IMR-90 (cell line): ENCODE results near the gene FAM53C. TPM values are rescaled to one million over a fixed set of nuclear protein-coding genes. Genes with fewer than 3 reads are reported as not detected.

Experiments
- ATAC-seq: fragments of 200-7000 bp; cut with Tn5 transposase; 2 replicates; pipeline ENCODE4 v1.9.1; 2020; ENCODE audit warnings: low read depth, mild to moderate bottlenecking, moderate library complexity
- BruUV-seq: library from RNA; stranded (reverse); fragments of 400-500 nt; replicated peaks from 2 replicates; lab custom pipeline; 2021; lab: Mats Ljungman, UMichigan
- CTCF ChIA-PET: fragments of 300-600 bp; formaldehyde crosslinking; extraction: SDS; loops from one replicate; lab custom pipeline; 2021; ENCODE audit warnings: antibody characterized with exemption; lab: Yijun Ruan, JAX
- POLR2A ChIA-PET: fragments of 300-600 bp; sonication (Branson Sonifier 250); formaldehyde crosslinking; loops from one replicate; lab custom pipeline; 2022; ENCODE audit warnings: antibody characterized with exemption; ENCODE audit not compliant: unreplicated experiment; lab: Charles Lee
- DNase-seq: peaks from one replicate; pipeline ENCODE4 v3.0.0; 2013
- H2AFZ ChIP-seq: replicated peaks from 2 replicates; pipeline ENCODE3; 2013; ENCODE audit warnings: low read length, mild to moderate bottlenecking; ENCODE audit not compliant: poor library complexity
- H2AK5ac ChIP-seq: 2 replicates; pipeline ENCODE4 v1.6.1; 2013; ENCODE audit warnings: low read depth, low read length, inconsistent platforms
- H2AK9ac ChIP-seq: replicated peaks from 2 replicates; pipeline ENCODE3; 2013; ENCODE audit warnings: mild to moderate bottlenecking, low read depth, low read length, moderate library complexity; ENCODE audit not compliant: poor library complexity
- H2BK120ac ChIP-seq: 2 replicates; pipeline ENCODE4 v1.6.1; 2013; ENCODE audit warnings: low read depth, low read length, inconsistent platforms
- H2BK15ac ChIP-seq: 3 replicates; pipeline ENCODE4 v1.6.1; 2013; ENCODE audit warnings: low read depth, low read length, inconsistent platforms
- H2BK20ac ChIP-seq: 2 replicates; pipeline ENCODE4 v1.6.1; 2013; ENCODE audit warnings: low read depth, mild to moderate bottlenecking, inconsistent platforms, low read length, moderate library complexity
- H2BK5ac ChIP-seq: 2 replicates; pipeline ENCODE4 v1.6.1; 2013; ENCODE audit warnings: mild to moderate bottlenecking, low read depth, low read length, inconsistent platforms; ENCODE audit not compliant: poor library complexity, severe bottlenecking
- H3K14ac ChIP-seq: replicated peaks from 2 replicates; pipeline ENCODE4 v1.6.1; 2013; ENCODE audit warnings: low read depth, low read length, inconsistent platforms
- H3K18ac ChIP-seq: 2 replicates; pipeline ENCODE4 v1.6.1; 2013; ENCODE audit warnings: low read depth, low read length, control low read depth
- H3K23ac ChIP-seq: 2 replicates; pipeline ENCODE4 v1.6.1; 2013; ENCODE audit warnings: low read depth, low read length, inconsistent platforms
- H3K27ac ChIP-seq: 2 replicates; pipeline ENCODE4 v1.5.1; 2013; ENCODE audit warnings: mild to moderate bottlenecking, control low read depth, low read length; ENCODE audit not compliant: insufficient read depth
- H3K27me3 ChIP-seq: 2 replicates; pipeline ENCODE4 v1.6.1; 2013; ENCODE audit warnings: low read length; ENCODE audit not compliant: control insufficient read depth, insufficient read depth
- H3K36me3 ChIP-seq: 2 replicates; pipeline ENCODE4 v1.6.1; 2013; ENCODE audit warnings: low read length, mixed read lengths; ENCODE audit not compliant: control insufficient read depth, insufficient read depth
- H3K4ac ChIP-seq: 2 replicates; pipeline ENCODE4 v1.6.1; 2013; ENCODE audit warnings: low read depth, low read length, inconsistent platforms
- H3K4me1 ChIP-seq: 2 replicates; pipeline ENCODE4 v1.6.1; 2013; ENCODE audit warnings: low read length, mixed read lengths; ENCODE audit not compliant: control insufficient read depth, insufficient read depth
- H3K4me2 ChIP-seq: 2 replicates; pipeline ENCODE4 v1.6.1; 2013; ENCODE audit warnings: low read depth, mild to moderate bottlenecking, control low read depth, low read length, moderate library complexity
- H3K4me3 ChIP-seq: 2 replicates; pipeline ENCODE4 v1.5.1; 2013; ENCODE audit warnings: low read depth, mild to moderate bottlenecking, control low read depth, low read length, moderate library complexity; ENCODE audit not compliant: insufficient read depth
- H3K56ac ChIP-seq: 2 replicates; pipeline ENCODE4 v1.6.1; 2013; ENCODE audit warnings: low read length, inconsistent platforms; ENCODE audit not compliant: insufficient read depth; ENCODE audit errors: extremely low read depth
- H3K79me1 ChIP-seq, 2 experiments: 2 replicates each; pipeline ENCODE4 v1.6.1; 2013; ENCODE audit warnings: low read length in 2 of 2, inconsistent platforms in 1 of 2, low read depth in 1 of 2
- H3K9ac ChIP-seq: 2 replicates; pipeline ENCODE4 v1.6.1; 2013; ENCODE audit warnings: low read depth, low read length, control low read depth
- H3K9me1 ChIP-seq: 2 replicates; pipeline ENCODE4 v1.6.1; 2013; ENCODE audit warnings: low read length, inconsistent platforms; ENCODE audit not compliant: insufficient read depth
- H3K9me3 ChIP-seq: 2 replicates; pipeline ENCODE4 v1.6.1; 2013; ENCODE audit warnings: low read length; ENCODE audit not compliant: control insufficient read depth, insufficient read depth
- H4K20me1 ChIP-seq: 2 replicates; pipeline ENCODE4 v1.6.1; 2013; ENCODE audit warnings: low read length, inconsistent platforms; ENCODE audit not compliant: insufficient read depth
- H4K5ac ChIP-seq: 2 replicates; pipeline ENCODE4 v1.6.1; 2013; ENCODE audit warnings: mild to moderate bottlenecking, low read depth, low read length, control low read depth
- H4K8ac ChIP-seq, 2 experiments: 2 replicates each; pipeline ENCODE4 v1.6.1; 2013; ENCODE audit warnings: low read depth in 2 of 2, low read length in 2 of 2, control low read depth in 1 of 2, inconsistent platforms in 1 of 2
- H4K91ac ChIP-seq: 2 replicates; pipeline ENCODE4 v1.6.1; 2013; ENCODE audit warnings: low read depth, low read length, inconsistent platforms; ENCODE audit not compliant: insufficient read depth
- BHLHE40 ChIP-seq: fragments of 150-350 bp; IDR thresholded peaks from 2 replicates; pipeline ENCODE4 v1.6.1; 2016; ENCODE audit warnings: mild to moderate bottlenecking, low read depth, low read length
- CEBPB ChIP-seq: IDR thresholded peaks from 2 replicates; pipeline ENCODE4 v1.6.1; 2012; ENCODE audit warnings: low read depth, low read length, improper control_type of control experiment
- CHD1 ChIP-seq: IDR thresholded peaks from 2 replicates; pipeline ENCODE4 v1.6.1; 2012; ENCODE audit warnings: low read depth, low read length, improper control_type of control experiment
- FOS ChIP-seq: fragments of 150-350 bp; IDR thresholded peaks from 2 replicates; pipeline ENCODE4 v1.6.1; 2016; ENCODE audit warnings: low read depth, low read length
- MAFK ChIP-seq: IDR thresholded peaks from 2 replicates; pipeline ENCODE4 v1.6.1; 2012; ENCODE audit warnings: low read depth, low read length, improper control_type of control experiment
- MAZ ChIP-seq: IDR thresholded peaks from 2 replicates; pipeline ENCODE4 v1.6.1; 2012; ENCODE audit warnings: low read depth, mild to moderate bottlenecking, low read length, improper control_type of control experiment, moderate library complexity, borderline replicate concordance
- MXI1 ChIP-seq: IDR thresholded peaks from 2 replicates; pipeline ENCODE4 v1.6.1; 2012; ENCODE audit warnings: low read depth, mild to moderate bottlenecking, low read length, moderate library complexity, borderline replicate concordance
- NFE2L2 ChIP-seq: fragments of 150-350 bp; IDR thresholded peaks from 2 replicates; pipeline ENCODE4 v1.6.1; 2016; ENCODE audit warnings: low read depth, mild to moderate bottlenecking, low read length
- POLR2A ChIP-seq: IDR thresholded peaks from 2 replicates; pipeline ENCODE4 v1.6.1; 2012; ENCODE audit warnings: mild to moderate bottlenecking, low read depth, low read length
- RAD21 ChIP-seq: IDR thresholded peaks from 2 replicates; pipeline ENCODE4 v1.6.1; 2012; ENCODE audit warnings: low read length, improper control_type of control experiment
- RCOR1 ChIP-seq: IDR thresholded peaks from 2 replicates; pipeline ENCODE4 v1.6.1; 2012; ENCODE audit warnings: mild to moderate bottlenecking, low read length, improper control_type of control experiment; ENCODE audit not compliant: insufficient replicate concordance
- RFX5 ChIP-seq: IDR thresholded peaks from 2 replicates; pipeline ENCODE4 v1.8.0; 2012; ENCODE audit warnings: low read depth, mild to moderate bottlenecking, low read length, moderate library complexity
- SMC3 ChIP-seq: fragments of 150-350 bp; IDR thresholded peaks from 2 replicates; pipeline ENCODE4 v1.6.1; 2016; ENCODE audit warnings: low read depth, mild to moderate bottlenecking, antibody characterized with exemption, low read length, moderate library complexity
- WGBS, 2 experiments: methylation state at CpG; one replicate each; pipeline versions ENCODE4 v1.1.5 to v1.1.7; 2013; ENCODE audit warnings: missing lambda C conversion rate in 2 of 2; ENCODE audit not compliant: insufficient read length in 1 of 2; ENCODE audit errors: extremely low coverage in 2 of 2; 5-methylcytosine and 5-hydroxymethylcytosine counted together
- dilution Hi-C: fragments of 300-500 bp; cut with HindIII; formaldehyde crosslinking; loops from one replicate; pipeline ENCODE4 v1.14.3; 2018; ENCODE audit warnings: low sequenced_read_pairs; ENCODE audit not compliant: unreplicated experiment
- in situ Hi-C: fragments of 300-500 bp; cut with MboI; formaldehyde crosslinking; loops from 3 replicates; pipeline ENCODE4 v1.14.3; 2019; ENCODE audit warnings: low sequenced_read_pairs, inconsistent platforms, mixed read lengths
- intact Hi-C: fragments of 100-400 bp; cut with micrococcal nuclease; formaldehyde crosslinking; loops from 2 replicates; pipeline ENCODE4 v1.10.0; 2022
- polyA plus RNA-seq, 3 experiments: library from polyadenylated mRNA; depleted of rRNA; stranded (reverse); fragments of >200 nt; gene quantifications; 2 replicates each; pipeline ENCODE4 v1.2.3, GENCODE V29; 2012; ENCODE audit warnings: low replicate concordance in 1 of 3
- total RNA-seq: library from RNA; depleted of rRNA; stranded (reverse); fragments of >200 nt; gene quantifications from 2 replicates; pipeline ENCODE4 v1.2.3, GENCODE V29; 2012
- TF ChIP-seq, protein P1 (sequence below): conservative IDR thresholded peaks from 2 replicates; pipeline ENCODE4 v1.5.1; 2012; ENCODE audit warnings: mild to moderate bottlenecking, low read depth, low read length, improper control_type of control experiment
- TF ChIP-seq, protein P2 (sequence below): fragments of 150-350 bp; IDR thresholded peaks from 2 replicates; pipeline ENCODE4 v1.6.1; 2016; ENCODE audit warnings: low read depth, mild to moderate bottlenecking, low read length, moderate library complexity, borderline replicate concordance
- TF ChIP-seq, protein P3 (sequence below): fragments of 150-350 bp; IDR thresholded peaks from 2 replicates; pipeline ENCODE4 v1.6.1; 2017; ENCODE audit warnings: mild to moderate bottlenecking, antibody characterized with exemption, low read length, low read depth

FAM53C gene
- total and polyA plus RNA-seq, 2 of the 4 experiments (the other 2 are of a cell fraction): 21.5 to 25.6 TPM

DNA sequence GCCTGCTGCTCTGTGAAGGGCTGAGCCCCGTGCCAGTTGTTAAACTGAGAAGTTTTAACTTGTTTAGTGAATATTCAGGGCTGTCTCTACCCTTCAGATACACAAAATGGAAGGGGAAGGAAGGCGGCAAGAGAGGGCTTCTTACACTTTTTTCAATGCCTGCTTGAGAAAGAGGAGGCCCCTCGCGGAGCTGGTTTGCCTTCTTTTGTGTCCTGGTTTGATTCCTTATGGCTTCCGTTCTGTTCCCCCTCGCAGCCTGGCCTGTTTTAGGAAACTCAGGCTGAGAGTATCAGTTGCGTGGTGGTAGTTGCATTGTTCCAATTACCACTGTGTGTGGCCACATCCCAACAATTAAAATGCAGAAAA lies 1.0 kb downstream of the FAM53C start:
- H3K23ac ChIP-seq: peak overlapping the region; percentile 90
- peak overlapping the region; percentile 70; the same call in 1 of the 2 replicates for H4K91ac ChIP-seq
- H4K5ac ChIP-seq: no peak overlapping the region; the same call in 1 of the 2 replicates
- H3K9me1 ChIP-seq: peaks cover 15% of the 10 kb centered on the region
- peak overlapping the region; percentile 94 for H3K4ac ChIP-seq
- ChIA-PET POLR2A (interaction anchor here (1.0 kb wide), 1 partner anchor 10 kb away, joined by 7 read pairs; no protein-coding TSS in a partner anchor), CTCF (interaction anchor here (1.0 to 1.7 kb wide), 2 partner anchors 13 to 14 kb away, joined by 4 to 7 read pairs; partner anchors contain the start of gene KDM3B)
- BruUV-seq: TSS peak; percentile 56
- H3K9me3 ChIP-seq: no peaks in the 10 kb centered on the region
- peaks cover 13 to 48% of the 10 kb centered on the region in 2 experiments for H3K79me1 ChIP-seq
- peak overlapping the region; percentile 25 for H2AFZ ChIP-seq
- peak overlapping the region; percentile 1 to 7; a peak in 2 of 4 replicates for H4K8ac ChIP-seq
- dilution Hi-C loops (no loop called here), intact Hi-C loops (no loop called here), in situ Hi-C loops (no loop called here)
- WGBS, 2 experiments: no CpG with 5 or more reads among the region's 7 CpGs
- peak overlapping the region; percentile 97 for H2AK9ac ChIP-seq
- H3K4me2 ChIP-seq: peak overlapping the region; percentile 99
- H3K56ac ChIP-seq: peak overlapping the region; percentile 79
- peak overlapping the region; percentile 65 for H3K4me3 ChIP-seq
- TF ChIP-seq CEBPB: no peak
- no peak for TF ChIP-seq NFE2L2
- no peak for TF ChIP-seq MAZ
- no peak for TF ChIP-seq RCOR1
- TF ChIP-seq, protein P1, sequence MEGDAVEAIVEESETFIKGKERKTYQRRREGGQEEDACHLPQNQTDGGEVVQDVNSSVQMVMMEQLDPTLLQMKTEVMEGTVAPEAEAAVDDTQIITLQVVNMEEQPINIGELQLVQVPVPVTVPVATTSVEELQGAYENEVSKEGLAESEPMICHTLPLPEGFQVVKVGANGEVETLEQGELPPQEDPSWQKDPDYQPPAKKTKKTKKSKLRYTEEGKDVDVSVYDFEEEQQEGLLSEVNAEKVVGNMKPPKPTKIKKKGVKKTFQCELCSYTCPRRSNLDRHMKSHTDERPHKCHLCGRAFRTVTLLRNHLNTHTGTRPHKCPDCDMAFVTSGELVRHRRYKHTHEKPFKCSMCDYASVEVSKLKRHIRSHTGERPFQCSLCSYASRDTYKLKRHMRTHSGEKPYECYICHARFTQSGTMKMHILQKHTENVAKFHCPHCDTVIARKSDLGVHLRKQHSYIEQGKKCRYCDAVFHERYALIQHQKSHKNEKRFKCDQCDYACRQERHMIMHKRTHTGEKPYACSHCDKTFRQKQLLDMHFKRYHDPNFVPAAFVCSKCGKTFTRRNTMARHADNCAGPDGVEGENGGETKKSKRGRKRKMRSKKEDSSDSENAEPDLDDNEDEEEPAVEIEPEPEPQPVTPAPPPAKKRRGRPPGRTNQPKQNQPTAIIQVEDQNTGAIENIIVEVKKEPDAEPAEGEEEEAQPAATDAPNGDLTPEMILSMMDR: no peak
- no peak for TF ChIP-seq SMC3
- TF ChIP-seq FOS: no peak
- TF ChIP-seq MXI1: no peak
- no peak for TF ChIP-seq RFX5
- TF ChIP-seq POLR2A: no peak
- no peak for TF ChIP-seq BHLHE40
- TF ChIP-seq RAD21: no peak
- TF ChIP-seq, protein P2, sequence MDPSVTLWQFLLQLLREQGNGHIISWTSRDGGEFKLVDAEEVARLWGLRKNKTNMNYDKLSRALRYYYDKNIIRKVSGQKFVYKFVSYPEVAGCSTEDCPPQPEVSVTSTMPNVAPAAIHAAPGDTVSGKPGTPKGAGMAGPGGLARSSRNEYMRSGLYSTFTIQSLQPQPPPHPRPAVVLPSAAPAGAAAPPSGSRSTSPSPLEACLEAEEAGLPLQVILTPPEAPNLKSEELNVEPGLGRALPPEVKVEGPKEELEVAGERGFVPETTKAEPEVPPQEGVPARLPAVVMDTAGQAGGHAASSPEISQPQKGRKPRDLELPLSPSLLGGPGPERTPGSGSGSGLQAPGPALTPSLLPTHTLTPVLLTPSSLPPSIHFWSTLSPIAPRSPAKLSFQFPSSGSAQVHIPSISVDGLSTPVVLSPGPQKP: no peak
- TF ChIP-seq CHD1: no peak
- no peak for TF ChIP-seq MAFK
- TF ChIP-seq, protein P3, sequence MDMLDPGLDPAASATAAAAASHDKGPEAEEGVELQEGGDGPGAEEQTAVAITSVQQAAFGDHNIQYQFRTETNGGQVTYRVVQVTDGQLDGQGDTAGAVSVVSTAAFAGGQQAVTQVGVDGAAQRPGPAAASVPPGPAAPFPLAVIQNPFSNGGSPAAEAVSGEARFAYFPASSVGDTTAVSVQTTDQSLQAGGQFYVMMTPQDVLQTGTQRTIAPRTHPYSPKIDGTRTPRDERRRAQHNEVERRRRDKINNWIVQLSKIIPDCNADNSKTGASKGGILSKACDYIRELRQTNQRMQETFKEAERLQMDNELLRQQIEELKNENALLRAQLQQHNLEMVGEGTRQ: no peak
- H2BK15ac ChIP-seq: no peak overlapping the region
- peak overlapping the region; percentile 94 for H3K14ac ChIP-seq
- peak overlapping the region; percentile 64 for H3K27ac ChIP-seq
- no peak overlapping the region for H2BK20ac ChIP-seq
- DNase-seq: no peak
- peaks cover 14% of the 10 kb centered on the region for H3K36me3 ChIP-seq
- peak overlapping the region; percentile 56 for H2BK5ac ChIP-seq
- no peak overlapping the region for H3K18ac ChIP-seq
- H3K27me3 ChIP-seq: no peaks in the 10 kb centered on the region
- ATAC-seq: no peak
- H2BK120ac ChIP-seq: no peak overlapping the region
- peak overlapping the region; percentile 87 for H3K9ac ChIP-seq
- peaks cover 3% of the 10 kb centered on the region for H3K4me1 ChIP-seq
- H4K20me1 ChIP-seq: peaks cover 34% of the 10 kb centered on the region
- H2AK5ac ChIP-seq: peak overlapping the region; percentile 80; the same call in 1 of the 2 replicates
